ENCODE data around the gene TUBD1. TPM values are rescaled to one million over a fixed set of nuclear protein-coding genes. Genes with fewer than 3 reads are reported as not detected.

Gene TUBD1
- total RNA-seq, 1 donor from 2014 or later: 8.6 TPM

- no peak for DNase-seq (ENCODE audit: low spot score)
These were observed 67.0 kb downstream of the TUBD1 start for GRCh38 chr17:59825533-59826322.

GRCh38 chr17:59815965-59816364 is 76.8 kb downstream of the TUBD1 start:
- DNase-seq (ENCODE audit: low spot score): no peak

DNA sequence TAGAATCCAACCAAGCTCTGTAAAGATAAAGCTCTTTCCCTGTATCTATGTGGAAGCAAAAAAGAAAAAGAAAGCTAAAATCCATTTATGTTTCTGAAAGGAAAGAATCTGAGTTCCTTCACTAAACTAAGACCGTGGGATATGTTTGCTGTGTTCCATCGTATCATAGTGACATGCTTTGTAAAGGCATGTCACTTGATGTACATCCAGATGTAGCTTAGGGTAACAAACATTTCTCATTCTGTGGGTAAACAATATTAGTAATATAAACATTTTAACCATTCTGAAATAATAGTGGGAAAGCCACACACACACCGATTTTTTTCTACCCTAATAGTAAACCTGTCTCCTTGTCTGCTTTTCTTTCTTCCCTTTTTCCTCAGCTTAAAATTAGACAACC is 78.1 kb downstream of the TUBD1 start:
- no peak for DNase-seq (ENCODE audit: low spot score)

DNA sequence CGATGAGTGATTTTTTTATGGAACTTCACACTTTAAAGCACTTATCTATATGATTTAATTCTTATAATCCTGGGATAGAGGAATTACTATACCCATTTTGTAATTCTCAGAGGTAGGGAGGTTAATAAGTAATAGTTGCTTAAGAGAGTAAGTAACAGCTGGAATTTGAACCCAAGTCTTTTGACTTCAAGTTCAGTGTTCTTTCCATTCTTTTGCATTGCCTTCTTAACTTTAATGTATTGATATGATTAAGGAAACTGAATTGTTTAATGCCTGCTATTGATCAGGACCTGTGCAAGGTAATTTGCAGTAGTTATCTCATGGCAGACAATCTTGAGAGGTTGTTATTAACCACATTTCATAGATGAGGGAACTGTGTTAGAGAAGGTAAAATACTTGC is 78.5 kb downstream of the TUBD1 start:
- no peak for DNase-seq (ENCODE audit: low spot score)

DNA sequence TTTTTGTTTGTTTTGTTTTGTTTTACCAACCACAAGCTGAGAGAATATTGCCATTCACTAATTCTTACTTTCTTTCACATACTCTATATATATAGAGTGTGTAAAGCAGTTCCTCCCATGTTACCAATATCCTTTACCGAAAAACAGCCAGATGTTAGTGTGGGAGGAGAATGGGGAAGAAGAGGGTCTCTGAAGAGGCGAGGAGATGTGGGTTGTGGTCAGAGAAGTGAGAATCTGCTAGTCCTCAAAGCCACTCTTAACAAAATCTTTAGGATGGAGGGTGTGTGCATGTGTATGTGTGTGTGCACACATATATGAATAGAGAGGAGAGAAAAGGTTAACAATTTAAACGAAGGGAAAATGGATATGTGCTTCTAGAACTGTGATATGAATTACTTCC is 80.6 kb downstream of the TUBD1 start:
- DNase-seq (ENCODE audit: low spot score): no peak

DNA sequence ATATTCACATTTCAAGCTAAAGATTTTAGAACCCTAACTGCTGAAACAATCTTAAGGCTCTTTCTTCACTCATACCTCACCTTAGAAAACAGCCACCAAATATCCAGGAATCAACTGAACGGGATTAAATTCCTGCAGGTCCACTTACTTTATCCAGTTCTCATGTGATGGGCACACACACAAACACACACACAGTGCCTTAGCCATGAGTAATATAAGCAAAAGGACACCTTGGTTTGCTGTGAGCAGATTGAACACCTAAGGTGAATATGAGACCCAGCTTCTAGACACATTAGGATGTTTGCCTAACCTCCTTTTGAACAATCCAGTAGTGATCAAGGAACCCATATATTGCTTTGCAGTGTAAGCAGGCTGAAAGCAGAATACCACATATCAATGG is 81.5 kb downstream of the TUBD1 start:
- no peak for DNase-seq (ENCODE audit: low spot score)

- no peak for DNase-seq (ENCODE audit: low spot score)
These were observed 81.9 kb downstream of the TUBD1 start for GRCh38 chr17:59810894-59811153.

Other genes starting within 250 kb of the TUBD1 start
- 17.2 TPM for gene PTRH2, start 185.5 kb downstream of the TUBD1 start, total RNA-seq
- 167 TPM for gene VMP1, start 185.3 kb downstream of the TUBD1 start, total RNA-seq
- 27.3 TPM for gene RPS6KB1, start 178 bp upstream of the TUBD1 start, total RNA-seq
- 21.4 TPM for gene RNFT1, start 71.8 kb upstream of the TUBD1 start, total RNA-seq
- 21.8 TPM for gene HEATR6, start 186.0 kb upstream of the TUBD1 start, total RNA-seq

Measured in mucosa of gallbladder (tissue), 1 donor.